Glutamatergic neuron (in vitro differentiated cells): ENCODE data around the gene CSNK1G2. TPM values are rescaled to one million over a fixed set of nuclear protein-coding genes. Genes with fewer than 3 reads are reported as not detected.

Experiments used
- DNase-seq: peaks from one replicate; pipeline ENCODE4 v3.0.0; 2022
- H3K27ac Mint-ChIP-seq: one replicate; pipeline ENCODE4 v1.8.0; 2020; ENCODE audit warnings: mild to moderate bottlenecking, mixed read lengths, inconsistent platforms; ENCODE audit not compliant: unreplicated experiment
- H3K27me3 Mint-ChIP-seq: one replicate; pipeline ENCODE4 v1.8.0; 2020; ENCODE audit warnings: mild to moderate bottlenecking, moderate library complexity, mixed read lengths, inconsistent platforms; ENCODE audit not compliant: unreplicated experiment
- H3K36me3 Mint-ChIP-seq: one replicate; pipeline ENCODE4 v1.8.0; 2020; ENCODE audit warnings: mild to moderate bottlenecking, mixed read lengths, inconsistent platforms; ENCODE audit not compliant: unreplicated experiment
- H3K4me1 Mint-ChIP-seq: one replicate; pipeline ENCODE4 v1.8.0; 2020; ENCODE audit warnings: mild to moderate bottlenecking, low read depth, mixed read lengths, inconsistent platforms; ENCODE audit not compliant: unreplicated experiment
- H3K4me3 Mint-ChIP-seq: one replicate; pipeline ENCODE4 v1.8.0; 2020; ENCODE audit warnings: mild to moderate bottlenecking, mixed read lengths, inconsistent platforms; ENCODE audit not compliant: unreplicated experiment
- H3K9me3 Mint-ChIP-seq: one replicate; pipeline ENCODE4 v1.8.0; 2020; ENCODE audit warnings: mild to moderate bottlenecking, moderate library complexity, mixed read lengths, inconsistent platforms; ENCODE audit not compliant: unreplicated experiment
- total RNA-seq: library from RNA; stranded (reverse); fragmentation: NEBNext Ultra II Directional; extraction: Animal tissue kit (Norgen Biotek cat#: 25700); gene quantifications from one replicate; pipeline ENCODE4 v1.2.1, GENCODE V29; 2021; ENCODE audit not compliant: unreplicated experiment
- TF ChIP-seq, protein P1 (sequence below): fragments of 200-600 bp; sonication (generic); IDR thresholded peaks from one replicate; pipeline ENCODE4 v1.5.0; 2021; ENCODE audit not compliant: partially characterized antibody, unreplicated experiment

Gene CSNK1G2
- total RNA-seq, 1 donor from 2014 or later: 104 TPM

DNA sequence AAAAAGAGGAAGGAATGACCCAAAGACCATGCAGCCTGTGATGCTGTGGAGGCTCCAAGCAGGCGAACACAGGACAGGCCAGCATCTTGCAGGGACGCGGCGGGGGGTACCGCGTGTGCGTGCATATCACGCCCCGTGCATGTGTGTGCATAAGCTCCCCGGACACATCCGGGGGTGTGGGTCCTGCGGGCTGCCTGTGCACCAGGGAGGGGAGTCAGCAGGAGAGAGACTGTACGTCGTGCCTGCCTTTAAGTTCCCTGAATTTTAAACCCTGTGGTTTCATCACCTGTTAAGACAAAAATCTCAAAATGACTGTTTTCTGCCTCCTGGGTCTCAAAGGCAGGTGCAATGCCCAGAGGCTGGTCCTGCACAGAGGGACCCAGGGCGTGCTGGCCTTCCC lies 19.1 kb upstream of the CSNK1G2 start:
- Mint-ChIP-seq H3K27me3 (no peaks in the 10 kb centered on the region), H3K4me3 (no peak overlapping the region), H3K27ac (no peak overlapping the region), H3K4me1 (no peaks in the 10 kb centered on the region), H3K9me3 (peaks cover 1% of the 10 kb centered on the region), H3K36me3 (no peaks in the 10 kb centered on the region)
- no peak for DNase-seq
- TF ChIP-seq, protein P1, sequence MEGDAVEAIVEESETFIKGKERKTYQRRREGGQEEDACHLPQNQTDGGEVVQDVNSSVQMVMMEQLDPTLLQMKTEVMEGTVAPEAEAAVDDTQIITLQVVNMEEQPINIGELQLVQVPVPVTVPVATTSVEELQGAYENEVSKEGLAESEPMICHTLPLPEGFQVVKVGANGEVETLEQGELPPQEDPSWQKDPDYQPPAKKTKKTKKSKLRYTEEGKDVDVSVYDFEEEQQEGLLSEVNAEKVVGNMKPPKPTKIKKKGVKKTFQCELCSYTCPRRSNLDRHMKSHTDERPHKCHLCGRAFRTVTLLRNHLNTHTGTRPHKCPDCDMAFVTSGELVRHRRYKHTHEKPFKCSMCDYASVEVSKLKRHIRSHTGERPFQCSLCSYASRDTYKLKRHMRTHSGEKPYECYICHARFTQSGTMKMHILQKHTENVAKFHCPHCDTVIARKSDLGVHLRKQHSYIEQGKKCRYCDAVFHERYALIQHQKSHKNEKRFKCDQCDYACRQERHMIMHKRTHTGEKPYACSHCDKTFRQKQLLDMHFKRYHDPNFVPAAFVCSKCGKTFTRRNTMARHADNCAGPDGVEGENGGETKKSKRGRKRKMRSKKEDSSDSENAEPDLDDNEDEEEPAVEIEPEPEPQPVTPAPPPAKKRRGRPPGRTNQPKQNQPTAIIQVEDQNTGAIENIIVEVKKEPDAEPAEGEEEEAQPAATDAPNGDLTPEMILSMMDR: no peak

DNA sequence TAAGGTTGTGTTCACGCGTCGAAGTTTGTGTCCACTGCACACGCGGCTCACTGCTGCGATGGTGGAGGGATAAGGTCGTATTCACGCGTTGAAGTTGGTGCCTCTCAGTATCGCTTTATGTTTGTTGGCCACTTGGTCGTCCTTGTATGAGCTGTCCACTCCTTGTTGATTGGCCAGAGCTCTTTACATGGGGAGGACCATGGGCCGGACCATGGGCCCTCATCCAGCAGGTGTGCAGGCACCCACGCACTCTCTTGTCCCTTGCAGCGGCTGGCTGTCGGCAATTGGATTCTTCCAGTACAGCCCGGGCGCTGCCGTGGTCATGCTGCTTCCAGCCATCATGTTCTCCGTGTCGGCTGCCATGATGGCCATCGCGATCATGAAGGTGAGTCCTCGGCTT lies 18.2 kb upstream of the CSNK1G2 start:
- H3K4me3 Mint-ChIP-seq: no peak overlapping the region
- H3K4me1 Mint-ChIP-seq: no peaks in the 10 kb centered on the region
- no peaks in the 10 kb centered on the region for H3K27me3 Mint-ChIP-seq
- no peak for DNase-seq
- TF ChIP-seq, protein P1: no peak
- no peak overlapping the region for H3K27ac Mint-ChIP-seq
- H3K9me3 Mint-ChIP-seq: peaks cover 1% of the 10 kb centered on the region
- no peaks in the 10 kb centered on the region for H3K36me3 Mint-ChIP-seq

DNA sequence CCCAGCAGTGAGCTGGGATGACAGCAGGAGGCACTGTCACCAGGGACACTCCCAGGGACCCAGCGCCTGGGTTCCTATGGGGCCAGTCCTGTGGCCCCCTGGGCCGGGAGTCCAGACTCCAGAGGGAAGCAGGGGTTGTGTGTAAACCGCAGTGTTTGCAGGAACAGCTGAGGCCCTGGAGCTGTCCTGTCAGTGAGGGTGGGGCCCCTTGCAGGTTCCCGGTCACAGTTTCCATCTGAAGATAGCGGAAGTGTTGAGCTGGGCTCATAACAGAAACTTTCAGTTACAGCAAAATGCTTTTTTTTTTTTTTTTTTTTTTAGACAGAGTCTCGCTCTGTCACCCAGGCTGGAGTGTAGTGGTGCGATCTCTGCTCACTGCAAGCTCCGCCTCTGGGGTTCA lies 17.7 kb upstream of the CSNK1G2 start:
- Mint-ChIP-seq H3K36me3 (no peaks in the 10 kb centered on the region), H3K9me3 (peaks cover 1% of the 10 kb centered on the region), H3K4me1 (no peaks in the 10 kb centered on the region), H3K27me3 (no peaks in the 10 kb centered on the region), H3K4me3 (no peak overlapping the region), H3K27ac (no peak overlapping the region)
- TF ChIP-seq, protein P1: no peak
- no peak for DNase-seq

DNA sequence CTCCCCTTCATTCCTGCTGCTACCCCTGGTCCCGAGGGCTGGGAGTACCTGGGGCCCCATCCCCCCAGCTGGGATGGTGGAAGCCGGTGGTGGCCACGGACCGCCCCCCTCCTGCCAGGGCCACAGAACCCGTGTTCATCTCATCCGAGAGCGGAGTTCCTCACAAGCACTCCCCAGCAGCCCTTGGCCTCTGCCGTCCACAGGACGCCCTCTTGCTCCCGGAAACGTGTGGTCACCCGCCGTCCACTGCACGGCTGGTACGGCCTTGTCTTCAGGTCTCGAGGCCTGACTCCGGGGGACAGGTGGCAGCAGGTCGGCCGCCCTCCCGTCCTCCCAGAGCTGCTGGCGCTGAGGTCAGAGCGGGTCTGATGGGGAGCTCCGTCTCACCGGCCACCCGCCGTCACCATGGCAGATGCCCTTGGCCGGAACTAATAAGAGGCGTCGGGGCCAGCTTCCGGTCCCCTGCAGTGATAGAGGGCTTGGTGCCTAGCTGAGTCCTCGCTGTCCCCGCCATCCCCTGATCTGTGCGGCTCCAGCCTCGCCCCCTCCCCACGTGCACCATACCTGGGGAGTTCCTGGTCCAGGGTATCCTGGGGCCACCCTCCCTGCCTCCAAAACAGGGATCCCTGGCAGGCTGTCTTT lies 16.5 kb upstream of the CSNK1G2 start:
- Mint-ChIP-seq H3K9me3 (peaks cover 1% of the 10 kb centered on the region), H3K36me3 (no peaks in the 10 kb centered on the region), H3K27me3 (no peaks in the 10 kb centered on the region), H3K27ac (no peak overlapping the region), H3K4me3 (no peak overlapping the region), H3K4me1 (no peaks in the 10 kb centered on the region)
- TF ChIP-seq, protein P1: no peak
- DNase-seq: no peak

DNA sequence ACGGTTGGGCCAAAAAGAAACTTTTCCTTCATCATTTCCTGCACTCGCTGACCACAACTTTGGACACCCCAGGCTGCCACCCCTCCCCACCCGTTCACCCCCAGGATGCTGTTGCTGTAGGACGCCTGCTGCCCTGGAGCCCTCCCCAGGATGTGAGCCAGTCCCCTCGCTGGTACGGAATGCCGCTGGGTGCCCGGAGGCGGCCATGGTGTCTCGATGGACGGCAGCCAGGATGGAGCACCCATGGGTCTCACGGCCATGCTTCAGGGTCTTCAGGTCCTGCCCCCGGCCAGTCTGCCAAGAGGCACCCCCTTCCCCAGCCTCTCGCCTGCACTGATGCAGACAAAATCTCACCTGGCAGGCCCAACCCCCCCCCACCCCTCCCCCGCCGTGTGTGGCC lies 15.4 kb upstream of the CSNK1G2 start:
- H3K4me1 Mint-ChIP-seq: no peaks in the 10 kb centered on the region
- peaks cover 1% of the 10 kb centered on the region for H3K27me3 Mint-ChIP-seq
- peaks cover 1% of the 10 kb centered on the region for H3K9me3 Mint-ChIP-seq
- H3K4me3 Mint-ChIP-seq: no peak overlapping the region
- no peak overlapping the region for H3K27ac Mint-ChIP-seq
- TF ChIP-seq, protein P1: no peak
- H3K36me3 Mint-ChIP-seq: no peaks in the 10 kb centered on the region
- no peak for DNase-seq
